Endothelial cell of umbilical vein (primary cell): ENCODE data around the gene CREB3L2. TPM values are rescaled to one million over a fixed set of nuclear protein-coding genes. Genes with fewer than 3 reads are reported as not detected.

Experiments
- BruUV-seq: library from RNA; stranded (reverse); fragments of 400-500 nt; replicated peaks from 2 replicates; lab custom pipeline; 2021; lab: Mats Ljungman, UMichigan
- CTCF ChIA-PET: fragments of 300-600, 350-600 bp; sonication (Branson Sonifier 250); formaldehyde crosslinking; loops from one replicate; lab custom pipeline; 2021; ENCODE audit warnings: antibody characterized with exemption, inconsistent platforms; lab: Charles Lee
- POLR2A ChIA-PET: fragments of 300-600, 350-600 bp; sonication (Branson Sonifier 250); formaldehyde crosslinking; loops from one replicate; lab custom pipeline; 2021; ENCODE audit warnings: antibody characterized with exemption, inconsistent platforms; lab: Charles Lee
- DNase-seq: peaks from one replicate; pipeline ENCODE4 v3.0.0-alpha.2; 2011; ENCODE audit warnings: low read depth, low spot score
- FAIRE-seq: peaks from 2 replicates; lab custom pipeline; 2011; peaks lifted over from hg19 to GRCh38; lab: Jason Lieb, UNC
- H2AFZ ChIP-seq: 2 replicates; pipeline ENCODE4 v1.6.0; 2012; ENCODE audit warnings: low read depth, low read length, control low read depth, inconsistent platforms
- H3K27ac ChIP-seq: 2 replicates; pipeline ENCODE4 v1.5.1; 2011; ENCODE audit warnings: low read depth, mild to moderate bottlenecking, control low read depth, low read length, moderate library complexity; ENCODE audit not compliant: insufficient read depth
- H3K27me3 ChIP-seq, 2 experiments: 2 replicates each; pipeline versions ENCODE4 v1.6.0 to v1.6.1; 2011; ENCODE audit warnings: low read length in 2 of 2, mixed read lengths in 1 of 2; ENCODE audit not compliant: control insufficient read depth in 2 of 2, insufficient read depth in 2 of 2
- H3K36me3 ChIP-seq, 2 experiments: 2 replicates in 1 of 2; 3 replicates in 1 of 2; pipeline ENCODE4 v1.5.1; 2011; ENCODE audit warnings: low read length in 2 of 2, mild to moderate bottlenecking in 1 of 2, moderate library complexity in 1 of 2; ENCODE audit not compliant: control insufficient read depth in 2 of 2, insufficient read depth in 2 of 2; ENCODE audit errors: extremely low read depth in 1 of 2
- H3K4me1 ChIP-seq: 3 replicates; pipeline ENCODE4 v1.5.1; 2011; ENCODE audit warnings: mild to moderate bottlenecking, low read length; ENCODE audit not compliant: control insufficient read depth, insufficient read depth; ENCODE audit errors: extremely low read depth
- H3K4me2 ChIP-seq: 2 replicates; pipeline ENCODE4 v1.6.1; 2011; ENCODE audit warnings: low read length, control low read depth, mixed read lengths; ENCODE audit not compliant: insufficient read depth
- H3K4me3 ChIP-seq, 3 experiments: fragments of 200-600 bp in 1 of 3; sonication (generic), shearing (Covaris generic) in 1 of 3; replicated peaks in 1 of 3; 2 replicates each; pipeline ENCODE4 v1.5.1; 2011 to 2016; ENCODE audit warnings: control low read depth in 3 of 3, low read length in 3 of 3, mild to moderate bottlenecking in 2 of 3, inconsistent platforms in 1 of 3, low read depth in 1 of 3, moderate library complexity in 1 of 3; ENCODE audit not compliant: insufficient read depth in 1 of 3
- H3K79me2 ChIP-seq: 2 replicates; pipeline ENCODE4 v1.6.0; 2012; ENCODE audit warnings: low read length, inconsistent platforms; ENCODE audit not compliant: control insufficient read depth, insufficient read depth
- H3K9ac ChIP-seq: replicated peaks from 2 replicates; pipeline ENCODE3; 2011; ENCODE audit warnings: low read length, control low read depth; ENCODE audit not compliant: insufficient read depth; ENCODE audit errors: extremely low read depth
- H3K9me1 ChIP-seq: replicated peaks from 3 replicates; pipeline ENCODE4 v1.6.0; 2011; ENCODE audit warnings: mild to moderate bottlenecking, low read length; ENCODE audit not compliant: control insufficient read depth, insufficient read depth; ENCODE audit errors: extremely low read depth
- H3K9me3 ChIP-seq: replicated peaks from 2 replicates; pipeline ENCODE4 v1.5.1; 2012; ENCODE audit warnings: low read length, inconsistent platforms; ENCODE audit not compliant: control insufficient read depth, insufficient read depth
- H4K20me1 ChIP-seq: replicated peaks from 2 replicates; pipeline ENCODE3; 2011; ENCODE audit warnings: mild to moderate bottlenecking, low read length; ENCODE audit not compliant: control insufficient read depth, insufficient read depth; ENCODE audit errors: extremely low read depth
- CTCF ChIP-seq, 2 donors: IDR thresholded peaks; 1 replicate in 1 of 2; 2 replicates in 1 of 2; pipeline ENCODE4 v1.5.1; 2011; ENCODE audit warnings: low read length in 2 of 2, mild to moderate bottlenecking in 2 of 2, moderate library complexity in 2 of 2, control low read depth in 1 of 2, inconsistent platforms in 1 of 2, low read depth in 1 of 2; ENCODE audit not compliant: insufficient read depth in 1 of 2; ENCODE audit errors: extremely low read depth in 1 of 2
- EZH2 ChIP-seq: IDR thresholded peaks from 2 replicates; pipeline ENCODE4 v1.6.1; 2012; ENCODE audit warnings: borderline replicate concordance, low read depth, mild to moderate bottlenecking, moderate library complexity, low read length, inconsistent platforms; ENCODE audit not compliant: severe bottlenecking
- FOS ChIP-seq: IDR thresholded peaks from 2 replicates; pipeline ENCODE4 v1.6.1; 2011; ENCODE audit warnings: mild to moderate bottlenecking, low read length, moderate library complexity, borderline replicate concordance; ENCODE audit not compliant: insufficient read depth
- GATA2 ChIP-seq: IDR thresholded peaks from 2 replicates; pipeline ENCODE4 v1.7.0; 2011; ENCODE audit warnings: low read depth, mild to moderate bottlenecking, moderate library complexity, mixed read lengths, low read length; ENCODE audit not compliant: insufficient read length, insufficient read depth
- JUN ChIP-seq: IDR thresholded peaks from 2 replicates; pipeline ENCODE4 v1.6.1; 2011; ENCODE audit warnings: borderline replicate concordance, low read depth; ENCODE audit not compliant: insufficient read length, insufficient read depth
- MAX ChIP-seq: IDR thresholded peaks from 2 replicates; pipeline ENCODE4 v1.6.1; 2011; ENCODE audit not compliant: insufficient read depth, insufficient read length
- MYC ChIP-seq: IDR thresholded peaks from one replicate; pipeline ENCODE4 v1.6.1; 2011; ENCODE audit warnings: mild to moderate bottlenecking, low read depth, low read length
- POLR2A ChIP-seq: IDR thresholded peaks from 2 replicates; pipeline ENCODE4 v1.6.1; 2012; ENCODE audit warnings: low read depth, mild to moderate bottlenecking, control low read depth, low read length
- POLR2AphosphoS5 ChIP-seq: IDR thresholded peaks from 2 replicates; pipeline ENCODE4 v1.6.1; 2012; ENCODE audit warnings: low read depth, mild to moderate bottlenecking, control low read depth, low read length, moderate library complexity; ENCODE audit not compliant: insufficient read depth
- dilution Hi-C: fragments of 300-500 bp; cut with MboI; formaldehyde crosslinking; loops from one replicate; pipeline ENCODE4 v1.15.0; 2019; ENCODE audit warnings: low sequenced_read_pairs; ENCODE audit not compliant: extremely low pct_ligation_motif_present
- intact Hi-C: fragments of 100-400 bp; cut with micrococcal nuclease; formaldehyde crosslinking; loops from one replicate; pipeline ENCODE4 v1.10.0; 2022
- polyA plus RNA-seq, 4 experiments: library from polyadenylated mRNA; depleted of rRNA in 3 of 4; stranded (reverse) in 3 of 4; unstranded in 1 of 4; fragments of >200 nt; gene quantifications; 2 replicates each; pipeline versions ENCODE4 v1.2.1 to v1.2.3, GENCODE V29; 2011 to 2012; ENCODE audit warnings: missing spikeins in 1 of 4
- total RNA-seq: library from RNA; stranded (reverse); gene quantifications from 2 replicates; pipeline ENCODE4 v1.2.3, GENCODE V29; 2021

CREB3L2 gene
- total and polyA plus RNA-seq, 2 donors (not counting 3 experiments of a cell fraction or from before 2014, with no cell fraction given) = 32.1 to 93.4 TPM

- no peaks in the 10 kb centered on the region for H3K36me3 ChIP-seq
- BruUV-seq = no TSS peak
Observed at GRCh38 chr7:138047907-138048306, 46.0 kb upstream of the CREB3L2 start.

More at GRCh38 chr7:138047907-138048306, 46.0 kb upstream of the CREB3L2 start:
- H3K9me3 ChIP-seq = no peaks in the 10 kb centered on the region
- no peaks in the 10 kb centered on the region for H4K20me1 ChIP-seq
- no peak overlapping the region for H2AFZ ChIP-seq
- no peak overlapping the region for H3K9ac ChIP-seq
- intact Hi-C loops (no loop called here), dilution Hi-C loops (no loop called here)
- H3K4me1 ChIP-seq = no peaks in the 10 kb centered on the region
- no peak overlapping the region for H3K4me2 ChIP-seq
- no peak for FAIRE-seq
- no peak for DNase-seq
- H3K9me1 ChIP-seq = no peaks in the 10 kb centered on the region
- no peak overlapping the region for H3K4me3 ChIP-seq
- ChIA-PET CTCF (no interaction called here), POLR2A (no interaction called here)
- no peak for TF ChIP-seq FOS
- no peak for TF ChIP-seq CTCF (IDR thresholded peaks at IDR 0.05; ENCODE audit: extremely low read depth in 1 of 2, insufficient read depth in 1 of 2, low read depth in 1 of 2, low read length in 2 of 2)
- no peak for TF ChIP-seq POLR2AphosphoS5
- no peak for TF ChIP-seq EZH2
- TF ChIP-seq JUN = no peak
- TF ChIP-seq POLR2A = no peak
- TF ChIP-seq GATA2 = no peak
- no peak for TF ChIP-seq MYC
- no peak for TF ChIP-seq MAX
- no peaks in the 10 kb centered on the region for H3K27me3 ChIP-seq
- H3K79me2 ChIP-seq = no peaks in the 10 kb centered on the region
- H3K27ac ChIP-seq = no peak overlapping the region
